Stimulated activated naive CD8-positive, alpha-beta T cell treated with anti-CD3 and anti-CD28 coated beads, Interleukin-15, Interleukin-2, amounts not matched to agents 100 ng/mL and 50 ng/mL, for 24 hours (primary cell): ENCODE measurements around the gene KEL.

Experiments
- H3K27ac Mint-ChIP-seq: one replicate; pipeline ENCODE4 v1.8.0; 2021; ENCODE audit warnings: mild to moderate bottlenecking, mixed read lengths
- H3K27me3 Mint-ChIP-seq: one replicate; pipeline ENCODE4 v1.8.0; 2021; ENCODE audit warnings: mixed read lengths
- H3K36me3 Mint-ChIP-seq: one replicate; pipeline ENCODE4 v1.8.0; 2021; ENCODE audit warnings: low read depth, mixed read lengths
- H3K4me1 Mint-ChIP-seq: one replicate; pipeline ENCODE4 v1.8.0; 2021; ENCODE audit warnings: low read depth, mixed read lengths
- H3K4me3 Mint-ChIP-seq: one replicate; pipeline ENCODE4 v1.8.0; 2021; ENCODE audit warnings: mild to moderate bottlenecking, mixed read lengths
- H3K9me3 Mint-ChIP-seq: one replicate; pipeline ENCODE4 v1.8.0; 2021; ENCODE audit warnings: mixed read lengths

KEL gene, protein sequence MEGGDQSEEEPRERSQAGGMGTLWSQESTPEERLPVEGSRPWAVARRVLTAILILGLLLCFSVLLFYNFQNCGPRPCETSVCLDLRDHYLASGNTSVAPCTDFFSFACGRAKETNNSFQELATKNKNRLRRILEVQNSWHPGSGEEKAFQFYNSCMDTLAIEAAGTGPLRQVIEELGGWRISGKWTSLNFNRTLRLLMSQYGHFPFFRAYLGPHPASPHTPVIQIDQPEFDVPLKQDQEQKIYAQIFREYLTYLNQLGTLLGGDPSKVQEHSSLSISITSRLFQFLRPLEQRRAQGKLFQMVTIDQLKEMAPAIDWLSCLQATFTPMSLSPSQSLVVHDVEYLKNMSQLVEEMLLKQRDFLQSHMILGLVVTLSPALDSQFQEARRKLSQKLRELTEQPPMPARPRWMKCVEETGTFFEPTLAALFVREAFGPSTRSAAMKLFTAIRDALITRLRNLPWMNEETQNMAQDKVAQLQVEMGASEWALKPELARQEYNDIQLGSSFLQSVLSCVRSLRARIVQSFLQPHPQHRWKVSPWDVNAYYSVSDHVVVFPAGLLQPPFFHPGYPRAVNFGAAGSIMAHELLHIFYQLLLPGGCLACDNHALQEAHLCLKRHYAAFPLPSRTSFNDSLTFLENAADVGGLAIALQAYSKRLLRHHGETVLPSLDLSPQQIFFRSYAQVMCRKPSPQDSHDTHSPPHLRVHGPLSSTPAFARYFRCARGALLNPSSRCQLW

DNA sequence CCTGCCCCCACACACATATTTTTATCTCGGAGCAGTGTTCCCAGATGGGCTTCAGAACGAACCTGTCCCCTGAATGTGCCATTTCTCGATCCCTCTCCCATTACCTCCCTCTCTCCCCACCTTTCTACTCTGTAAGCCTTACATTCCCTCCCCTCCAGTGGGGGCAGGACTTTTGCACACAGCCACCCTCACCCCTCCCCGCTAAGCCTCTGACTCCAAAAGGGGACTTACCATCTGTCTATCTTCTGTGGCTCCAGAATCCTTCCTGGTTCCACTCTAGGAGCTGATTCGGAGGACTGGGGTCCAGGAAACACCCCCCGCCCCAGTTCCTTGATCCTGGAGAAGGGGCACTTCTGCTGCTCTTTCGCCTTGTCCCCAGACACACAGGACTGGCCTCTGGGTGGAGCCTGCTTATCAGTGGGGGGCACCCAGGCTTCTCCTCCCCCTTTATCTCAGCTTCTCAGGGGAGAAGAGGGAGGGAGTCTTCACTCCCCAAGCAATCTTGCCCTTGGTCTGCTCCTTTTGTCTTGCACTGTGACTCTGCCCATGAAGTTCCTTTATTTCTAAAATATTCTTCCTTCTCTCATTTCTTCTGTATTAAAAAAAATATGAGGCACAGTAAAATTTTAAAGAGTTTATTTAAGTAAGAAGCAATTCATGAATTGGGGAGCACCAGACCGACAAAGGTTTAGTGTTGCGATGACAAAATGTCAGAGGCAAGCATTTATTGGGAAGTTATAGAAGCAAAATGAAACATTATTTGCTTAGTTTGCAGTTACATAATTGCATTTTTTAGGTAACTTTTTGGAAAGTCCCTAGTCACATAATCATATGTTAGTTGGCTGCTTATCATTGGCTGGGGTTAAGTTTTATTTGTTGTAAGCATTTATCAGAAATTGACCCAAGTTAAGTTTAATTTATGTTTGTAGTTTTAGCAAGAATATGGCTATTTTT is at the start of gene KEL:
Gene KEL (minus strand): TSS at position 391 of the 954 bp plus-strand sequence. CDS start 157 bp downstream, at position 234.
- Mint-ChIP-seq H3K4me1 (no peaks in the 10 kb centered on the region), H3K4me3 (no peak within 1 kb of the TSS), H3K27me3 (peaks cover 28% of the 10 kb centered on the region), H3K9me3 (no peaks in the 10 kb centered on the region), H3K36me3 (no peaks in the 10 kb centered on the region), H3K27ac (no peak within 1 kb of the TSS)

DNA sequence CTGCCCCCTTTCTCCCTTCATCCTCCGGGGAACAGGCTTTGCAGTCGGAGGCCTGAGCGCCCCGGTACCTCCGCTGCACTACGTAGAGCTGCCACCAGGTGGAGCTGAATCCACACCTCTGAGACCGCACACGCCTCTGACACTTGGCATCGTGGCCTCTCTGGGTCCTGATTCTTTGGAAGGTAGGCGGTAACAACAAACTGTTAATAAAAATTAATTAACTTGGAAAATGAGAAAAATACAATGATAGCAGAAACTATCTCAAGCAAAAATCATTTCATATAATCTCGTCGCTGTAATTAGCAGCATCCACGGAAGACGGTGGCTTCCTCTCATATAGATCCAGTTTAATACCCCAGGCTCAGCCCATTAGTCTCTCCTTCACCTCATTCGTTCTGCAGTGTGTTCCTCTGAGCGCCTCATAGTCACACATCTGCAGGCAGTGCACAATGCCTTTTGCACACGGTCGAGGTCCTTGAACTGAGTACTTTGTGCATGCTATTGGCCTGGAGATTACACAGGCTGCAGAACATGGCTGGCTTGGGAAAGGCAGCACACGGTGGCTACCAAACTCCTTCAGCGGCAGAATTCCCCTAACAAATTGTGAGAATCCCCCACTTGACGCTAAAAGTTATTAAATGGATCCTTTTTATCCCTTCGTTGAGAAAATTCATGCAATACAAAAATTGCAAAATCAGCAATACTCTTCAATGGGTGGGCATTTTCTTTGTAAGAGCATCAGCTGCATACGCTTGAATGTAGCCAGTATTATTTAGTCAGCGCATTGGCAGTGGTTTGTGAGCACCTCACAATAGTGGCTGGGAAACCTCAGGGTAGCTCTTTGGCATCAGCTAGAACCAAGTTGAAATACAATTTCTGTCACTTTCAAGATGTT is 46.1 kb upstream of the KEL start:
- H3K27me3 Mint-ChIP-seq = peaks cover 3% of the 10 kb centered on the region
- H3K27ac Mint-ChIP-seq = no peak overlapping the region
- H3K4me1 Mint-ChIP-seq = peaks cover 8% of the 10 kb centered on the region
- H3K4me3 Mint-ChIP-seq = no peak overlapping the region
- H3K9me3 Mint-ChIP-seq = no peaks in the 10 kb centered on the region
- no peaks in the 10 kb centered on the region for H3K36me3 Mint-ChIP-seq

DNA sequence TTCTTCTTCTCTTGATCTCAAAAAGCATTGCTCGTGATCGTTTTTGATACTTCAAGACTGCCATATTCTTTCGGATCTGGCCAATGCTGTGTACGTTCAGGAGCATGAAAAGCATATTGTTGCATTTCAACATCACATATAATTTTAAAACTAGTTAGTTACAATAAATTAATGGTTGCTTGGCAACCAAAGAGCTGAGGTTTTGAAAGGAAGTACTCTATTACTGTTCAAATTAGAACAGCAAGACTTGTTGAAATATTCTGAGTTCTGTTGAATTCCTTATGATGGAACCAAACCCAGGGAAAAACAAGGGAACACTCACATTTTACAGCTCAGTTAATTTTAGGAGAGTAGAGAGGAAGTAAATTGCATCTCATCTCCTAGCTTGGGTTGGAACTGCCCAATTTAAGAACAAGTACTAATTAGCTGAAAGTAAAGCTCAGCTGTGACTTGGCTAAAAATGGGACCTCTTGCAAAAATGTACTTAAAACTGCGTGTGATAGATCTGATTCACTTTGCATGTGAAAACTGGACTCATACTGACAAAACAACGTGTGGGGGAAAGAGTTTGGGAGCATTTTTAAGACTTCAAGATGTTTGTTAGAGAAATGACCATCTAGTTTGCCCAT is 43.6 kb upstream of the KEL start:
- Mint-ChIP-seq H3K4me3 (no peak overlapping the region), H3K4me1 (peaks cover 10% of the 10 kb centered on the region), H3K36me3 (no peaks in the 10 kb centered on the region), H3K27ac (no peak overlapping the region), H3K27me3 (peaks cover 3% of the 10 kb centered on the region), H3K9me3 (no peaks in the 10 kb centered on the region)

DNA sequence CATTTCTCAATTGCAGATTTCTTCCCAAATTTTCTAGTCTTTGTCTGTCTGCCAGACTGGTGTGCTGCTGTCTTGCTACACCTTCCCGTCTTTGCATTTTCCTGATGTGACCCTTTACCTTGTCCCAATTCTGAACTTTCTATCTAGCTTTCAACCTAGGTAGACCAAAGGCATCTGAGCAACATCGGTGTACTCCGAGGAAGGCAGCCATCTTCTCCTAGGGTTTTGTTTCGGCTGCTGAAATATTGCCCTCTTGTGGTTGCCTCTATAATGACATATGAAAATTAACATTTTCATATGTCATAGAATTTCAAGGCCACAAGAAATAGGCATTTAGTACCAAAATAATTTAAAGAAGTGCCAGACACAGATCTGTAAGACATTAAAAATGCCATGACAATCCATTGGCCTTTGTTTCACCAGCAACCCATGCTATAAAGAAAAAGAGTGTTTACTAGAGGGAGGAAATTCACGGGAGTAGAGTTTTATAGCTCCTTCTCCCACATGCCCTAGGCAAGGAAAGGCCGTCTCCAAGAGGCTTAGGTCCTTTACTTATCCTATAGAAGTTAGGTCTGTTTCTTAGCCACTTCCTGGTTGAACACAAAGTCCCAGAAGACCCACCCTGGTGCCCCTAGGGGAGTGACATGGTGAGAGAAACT is 41.4 kb upstream of the KEL start:
- peaks cover 10% of the 10 kb centered on the region for H3K4me1 Mint-ChIP-seq
- no peaks in the 10 kb centered on the region for H3K36me3 Mint-ChIP-seq
- H3K4me3 Mint-ChIP-seq = peak overlapping the region; percentile 79
- no peaks in the 10 kb centered on the region for H3K9me3 Mint-ChIP-seq
- H3K27ac Mint-ChIP-seq = peak overlapping the region; percentile 70
- peaks cover 3% of the 10 kb centered on the region for H3K27me3 Mint-ChIP-seq

DNA sequence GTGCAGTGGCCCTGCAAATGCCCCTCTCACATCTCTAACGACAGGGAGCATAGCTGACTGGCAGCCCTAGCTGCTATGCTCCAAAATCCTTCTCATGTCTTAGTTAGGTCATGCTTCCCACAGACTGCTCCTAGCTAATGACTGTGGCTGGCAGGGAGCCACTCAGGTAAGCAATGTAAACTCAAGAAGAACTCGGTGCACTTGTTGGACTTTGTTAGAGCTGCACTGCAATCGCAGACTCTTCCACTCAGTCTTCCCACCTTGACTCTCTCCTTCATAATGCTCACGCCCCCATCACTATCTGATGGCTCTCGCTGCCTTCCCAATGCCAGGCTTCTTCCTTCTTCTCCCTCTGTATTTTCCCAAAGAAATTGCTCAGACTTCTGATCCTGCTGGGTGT is 40.7 kb upstream of the KEL start:
- Mint-ChIP-seq H3K27ac (no peak overlapping the region), H3K4me3 (peak overlapping the region; percentile 79), H3K36me3 (no peaks in the 10 kb centered on the region), H3K27me3 (peaks cover 2% of the 10 kb centered on the region), H3K9me3 (no peaks in the 10 kb centered on the region), H3K4me1 (peaks cover 8% of the 10 kb centered on the region)

DNA sequence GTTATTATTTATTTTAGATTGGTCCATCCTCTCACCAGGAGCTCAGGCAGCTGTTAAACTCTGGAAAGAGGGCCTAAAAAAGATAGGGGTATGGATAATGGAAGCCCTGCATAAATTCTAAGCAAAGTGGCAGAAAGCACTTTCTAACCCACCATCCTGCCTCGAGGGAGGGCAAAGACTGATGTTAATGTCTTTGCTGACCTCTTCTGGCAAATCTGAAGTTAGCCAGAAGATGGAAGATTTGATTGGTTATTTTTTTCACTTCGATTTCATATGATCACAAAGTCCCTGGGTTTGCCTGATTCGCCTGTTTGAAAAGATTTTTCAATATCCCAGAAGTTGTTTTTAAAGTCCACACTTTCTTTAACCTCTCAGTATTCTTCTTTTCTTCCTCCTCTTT is 39.9 kb upstream of the KEL start:
- peaks cover 6% of the 10 kb centered on the region for H3K4me1 Mint-ChIP-seq
- no peaks in the 10 kb centered on the region for H3K9me3 Mint-ChIP-seq
- H3K4me3 Mint-ChIP-seq = no peak overlapping the region
- no peak overlapping the region for H3K27ac Mint-ChIP-seq
- no peaks in the 10 kb centered on the region for H3K27me3 Mint-ChIP-seq
- H3K36me3 Mint-ChIP-seq = no peaks in the 10 kb centered on the region

DNA sequence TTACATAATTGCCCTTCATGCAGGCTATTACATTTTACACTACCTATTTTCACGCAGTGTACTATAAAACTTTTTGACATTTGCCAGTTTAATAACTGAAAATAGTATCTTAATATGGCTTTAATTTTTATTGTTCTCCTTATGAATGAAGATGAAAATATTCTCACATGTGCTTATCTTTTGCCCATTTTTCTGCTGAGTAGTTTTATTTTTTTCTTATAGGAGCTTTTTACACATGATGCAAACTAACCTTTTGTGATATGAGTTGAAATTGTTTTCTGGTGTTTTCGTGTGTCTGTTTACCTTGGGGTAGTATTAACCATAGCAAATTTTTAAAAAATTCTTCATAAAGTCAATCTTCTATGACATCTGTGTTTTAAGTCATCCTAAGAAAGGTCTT is 38.5 kb upstream of the KEL start:
- Mint-ChIP-seq H3K4me1 (peaks cover 6% of the 10 kb centered on the region), H3K27me3 (no peaks in the 10 kb centered on the region), H3K27ac (no peak overlapping the region), H3K36me3 (no peaks in the 10 kb centered on the region), H3K9me3 (no peaks in the 10 kb centered on the region), H3K4me3 (no peak overlapping the region)

DNA sequence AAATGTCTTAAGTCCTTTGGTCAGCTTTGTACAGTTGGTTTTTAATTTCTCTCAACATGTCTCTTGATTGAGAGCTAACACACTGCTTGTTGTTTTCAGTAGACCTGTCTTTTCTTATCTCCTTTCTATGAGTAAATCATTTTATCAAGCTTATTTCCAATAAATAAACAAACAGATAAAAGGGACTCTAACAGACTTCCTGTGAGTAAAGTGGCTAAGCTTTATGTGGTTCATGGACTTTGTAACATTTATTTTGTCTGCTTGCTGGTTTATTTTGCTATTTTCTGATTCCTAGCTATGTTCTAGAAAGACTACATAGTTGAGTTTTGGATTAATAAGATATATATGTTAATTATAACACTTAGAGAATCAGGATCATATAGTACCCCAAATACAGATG is 37.6 kb upstream of the KEL start:
- Mint-ChIP-seq H3K27me3 (no peaks in the 10 kb centered on the region), H3K4me1 (peaks cover 6% of the 10 kb centered on the region), H3K27ac (no peak overlapping the region), H3K4me3 (no peak overlapping the region), H3K9me3 (no peaks in the 10 kb centered on the region), H3K36me3 (no peaks in the 10 kb centered on the region)

DNA sequence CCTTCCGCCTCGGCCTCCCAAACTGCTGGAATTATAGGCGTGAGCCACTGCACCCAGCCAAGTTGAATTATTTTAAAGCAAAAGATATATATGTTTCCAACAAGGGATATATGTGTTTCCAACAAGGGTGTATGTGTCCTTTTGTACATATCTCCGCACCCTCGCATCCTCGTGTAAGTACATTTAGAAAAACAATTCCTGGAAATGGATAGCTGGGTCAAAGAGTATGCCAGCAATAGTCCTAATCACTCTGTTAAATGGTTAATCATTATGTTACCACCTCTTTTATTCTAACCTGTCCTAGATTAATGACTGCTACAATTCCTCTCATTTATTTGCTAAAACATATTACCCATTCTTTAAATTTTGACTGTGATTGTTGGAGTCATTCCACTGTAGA is 36.8 kb upstream of the KEL start:
- H3K4me1 Mint-ChIP-seq = peaks cover 6% of the 10 kb centered on the region
- no peaks in the 10 kb centered on the region for H3K27me3 Mint-ChIP-seq
- H3K36me3 Mint-ChIP-seq = no peaks in the 10 kb centered on the region
- no peak overlapping the region for H3K27ac Mint-ChIP-seq
- no peak overlapping the region for H3K4me3 Mint-ChIP-seq
- H3K9me3 Mint-ChIP-seq = no peaks in the 10 kb centered on the region

DNA sequence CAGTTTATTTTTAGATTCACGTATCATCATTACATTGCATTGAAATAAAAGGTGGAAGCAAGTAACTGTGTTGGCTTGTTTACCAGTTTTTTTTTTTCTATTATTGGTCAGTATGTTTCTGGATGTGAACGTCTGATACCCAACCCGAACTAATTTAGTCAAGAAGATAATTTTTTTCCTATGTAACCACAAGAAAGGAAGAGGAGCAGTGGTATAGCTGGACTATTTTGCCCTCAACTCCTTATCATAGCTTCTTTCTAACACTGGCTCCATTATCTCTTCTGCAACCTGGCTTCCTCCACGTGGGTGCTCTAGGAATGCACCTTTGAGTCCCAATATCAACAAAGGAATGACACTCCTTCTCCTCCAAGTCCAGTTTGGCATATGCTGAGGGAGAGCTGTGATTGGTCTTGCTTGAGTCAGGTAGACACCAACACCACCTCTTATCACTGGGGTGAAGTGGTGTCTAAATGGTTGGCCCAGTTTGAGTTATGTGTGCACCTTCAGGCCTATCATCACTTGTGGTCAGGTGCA is 35.4 kb upstream of the KEL start:
- H3K36me3 Mint-ChIP-seq = no peaks in the 10 kb centered on the region
- H3K9me3 Mint-ChIP-seq = peaks cover 5% of the 10 kb centered on the region
- no peak overlapping the region for H3K4me3 Mint-ChIP-seq
- no peak overlapping the region for H3K27ac Mint-ChIP-seq
- no peaks in the 10 kb centered on the region for H3K27me3 Mint-ChIP-seq
- no peaks in the 10 kb centered on the region for H3K4me1 Mint-ChIP-seq

DNA sequence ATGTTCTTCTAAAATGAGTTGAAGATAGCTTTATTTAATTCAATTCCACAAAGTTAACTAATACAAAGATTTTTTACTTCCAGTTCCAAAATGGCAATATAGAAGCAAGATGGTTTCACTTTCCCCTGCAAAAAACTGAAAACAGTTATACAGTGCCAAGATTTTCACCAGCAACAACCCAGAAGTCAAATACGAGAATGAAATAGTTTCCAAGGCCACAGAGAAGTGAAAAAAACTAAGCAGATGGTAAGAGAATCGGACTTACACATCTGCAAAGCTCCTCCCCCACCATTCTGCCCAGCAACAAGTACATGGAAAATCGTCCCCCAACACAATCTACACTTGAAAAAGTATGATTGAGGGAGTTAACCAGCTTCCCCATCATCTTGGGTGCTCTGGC is 30.3 kb upstream of the KEL start:
- Mint-ChIP-seq H3K36me3 (no peaks in the 10 kb centered on the region), H3K9me3 (peaks cover 5% of the 10 kb centered on the region)

DNA sequence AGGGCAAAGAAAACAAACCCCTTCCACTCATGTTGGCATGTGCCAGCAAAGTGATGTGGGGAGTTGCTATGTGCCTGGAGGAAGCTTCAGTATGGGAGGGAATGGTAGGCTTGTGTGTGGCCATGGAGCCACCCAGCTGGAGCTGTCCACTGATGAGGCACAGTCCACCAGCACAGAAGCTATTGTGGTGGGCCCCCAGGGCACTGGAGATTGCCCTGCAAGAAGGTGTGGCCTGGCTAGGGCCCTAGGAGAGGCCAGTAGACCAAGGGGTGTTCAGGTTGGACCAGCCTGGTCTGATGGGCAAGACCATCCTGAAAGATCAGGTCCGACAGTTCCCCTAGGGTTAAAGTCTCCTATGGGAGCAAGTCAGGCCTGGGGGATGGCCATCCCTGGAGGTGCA is 22.1 kb upstream of the KEL start:
- H3K27ac Mint-ChIP-seq = no peak overlapping the region
- H3K9me3 Mint-ChIP-seq = no peaks in the 10 kb centered on the region
- H3K27me3 Mint-ChIP-seq = peaks cover 12% of the 10 kb centered on the region
- no peaks in the 10 kb centered on the region for H3K4me1 Mint-ChIP-seq
- no peaks in the 10 kb centered on the region for H3K36me3 Mint-ChIP-seq
- H3K4me3 Mint-ChIP-seq = no peak overlapping the region

More for the DNA sequence above, 30.3 kb upstream of the KEL start:
- H3K4me1 Mint-ChIP-seq = no peaks in the 10 kb centered on the region
- H3K27me3 Mint-ChIP-seq = peaks cover 7% of the 10 kb centered on the region
- no peak overlapping the region for H3K4me3 Mint-ChIP-seq
- no peak overlapping the region for H3K27ac Mint-ChIP-seq

DNA sequence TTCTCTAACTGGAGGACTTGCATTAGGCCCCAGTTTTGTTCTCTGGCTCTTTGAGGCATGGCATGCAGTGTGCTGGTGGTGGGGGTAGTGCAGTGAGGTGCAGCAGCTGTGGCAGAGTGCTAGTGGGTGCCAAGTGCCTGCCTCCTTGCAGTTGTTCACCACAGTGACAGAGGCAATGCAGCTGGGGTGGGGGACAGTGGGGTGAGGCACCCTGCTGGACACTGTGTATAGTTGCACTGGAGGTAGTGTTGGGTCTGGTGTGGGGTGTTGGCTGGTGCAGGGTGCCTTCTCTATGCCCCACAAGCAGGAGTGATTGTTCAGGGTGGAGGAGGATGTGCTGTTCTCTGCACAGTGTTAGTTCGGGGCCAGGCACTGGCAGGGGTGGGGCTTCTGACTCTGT is 21.7 kb upstream of the KEL start:
- H3K36me3 Mint-ChIP-seq = no peaks in the 10 kb centered on the region
- no peak overlapping the region for H3K27ac Mint-ChIP-seq

More for the DNA sequence above, 21.7 kb upstream of the KEL start:
- peaks cover 12% of the 10 kb centered on the region for H3K27me3 Mint-ChIP-seq
- H3K4me1 Mint-ChIP-seq = no peaks in the 10 kb centered on the region
- no peak overlapping the region for H3K4me3 Mint-ChIP-seq
- no peaks in the 10 kb centered on the region for H3K9me3 Mint-ChIP-seq
